HG02840 (cell line): Measurements from ENCODE around the gene HES2.
"Not testable (repeated sequence)": the region's sequence is repeated elsewhere in the genome, so short reads cannot be mapped to it uniquely, and the experiment has no call there.

Experiments
- ATAC-seq: cut with Tn5 transposase; IDR thresholded peaks from one replicate; pipeline ENCODE4 v1.9.1; 2021; ENCODE audit warnings: mild to moderate bottlenecking, moderate library complexity, moderate number of reproducible peaks; ENCODE audit not compliant: unreplicated experiment, low FRiP score

HES2 gene

GRCh38 chr1:6437012-6437700 is 17.4 kb upstream of the HES2 start:
- not testable (repeated sequence) for ATAC-seq

GRCh38 chr1:6436277-6436676 is 16.6 kb upstream of the HES2 start:
- not testable (repeated sequence) for ATAC-seq

- no peak for ATAC-seq
Measured at GRCh38 chr1:6435547-6435946, 15.8 kb upstream of the HES2 start.

- ATAC-seq = no peak
Measured at GRCh38 chr1:6435129-6435528, 15.4 kb upstream of the HES2 start.

GRCh38 chr1:6434186-6434585 is 14.5 kb upstream of the HES2 start:
- ATAC-seq = no peak

- ATAC-seq = not testable (repeated sequence)
Measured at GRCh38 chr1:6431645-6432579, 12.2 kb upstream of the HES2 start.

- not testable (repeated sequence) for ATAC-seq
Measured at GRCh38 chr1:6429660-6430411, 10.1 kb upstream of the HES2 start.

- ATAC-seq = not testable (repeated sequence)
Measured at GRCh38 chr1:6428453-6428852, 8.7 kb upstream of the HES2 start.

GRCh38 chr1:6427441-6428390 is 8.0 kb upstream of the HES2 start:
- no peak for ATAC-seq

- ATAC-seq = no peak
Measured at GRCh38 chr1:6426972-6427350, 7.2 kb upstream of the HES2 start.

- no peak for ATAC-seq
Measured at GRCh38 chr1:6426277-6426971, 6.7 kb upstream of the HES2 start.

GRCh38 chr1:6425658-6426057 is 5.9 kb upstream of the HES2 start:
- ATAC-seq = no peak

GRCh38 chr1:6424619-6425593 is 5.2 kb upstream of the HES2 start, which contains the start of gene ESPN:
ESPN (plus strand) TSS chr1:6424776; CDS start chr1:6424956, 180 bp downstream.
- no peak for ATAC-seq

GRCh38 chr1:6424000-6424565 is 4.4 kb upstream of the HES2 start:
- no peak for ATAC-seq

GRCh38 chr1:6423321-6423999 is 3.7 kb upstream of the HES2 start:
- no peak for ATAC-seq

GRCh38 chr1:6421266-6421665 is 1.5 kb upstream of the HES2 start:
- ATAC-seq = no peak

GRCh38 chr1:6420454-6421042 is 829 bp upstream of the HES2 start:
- no peak for ATAC-seq
